Common myeloid progenitor, CD34-positive (primary cell): ENCODE data around the gene PARP14.
A peak's percentile ranks its signal among the peaks of the same experiment; 100 is the strongest.

Experiments
- CTCF ChIA-PET: fragments of 350-600 bp; sonication (Branson Sonifier 250); formaldehyde crosslinking; loops from one replicate; lab custom pipeline; 2021; ENCODE audit warnings: antibody characterized with exemption; lab: Charles Lee
- POLR2A ChIA-PET: fragments of 350-600 bp; sonication (Branson Sonifier 250); formaldehyde crosslinking; loops from one replicate; lab custom pipeline; 2021; ENCODE audit warnings: antibody characterized with exemption; lab: Charles Lee
- DNase-seq, 3 donors: peaks; one replicate each; pipeline versions ENCODE4 v3.0.0 to v3.0.0-alpha.2; 2013
- H3K27ac ChIP-seq, 2 experiments: 1 replicate in 1 of 2; 2 replicates in 1 of 2; pipeline ENCODE4 v1.7.0; 2013; ENCODE audit warnings: inconsistent platforms in 2 of 2, low read length in 2 of 2, mild to moderate bottlenecking in 2 of 2, low read depth in 1 of 2, moderate library complexity in 1 of 2; ENCODE audit not compliant: severe bottlenecking in 2 of 2, insufficient read depth in 1 of 2, poor library complexity in 1 of 2
- H3K27me3 ChIP-seq, 5 experiments: replicated peaks in 2 of 5; 1 replicate in 3 of 5; 2 replicates in 2 of 5; pipeline versions ENCODE4 v1.6.1 to v1.7.0; 2013; ENCODE audit warnings: low read length in 4 of 5, mild to moderate bottlenecking in 2 of 5, moderate library complexity in 2 of 5, inconsistent platforms in 1 of 5; ENCODE audit not compliant: insufficient read depth in 5 of 5, control insufficient read depth in 4 of 5
- H3K36me3 ChIP-seq, 4 experiments: 1 replicate in 2 of 4; 2 replicates in 2 of 4; pipeline versions ENCODE4 v1.6.1 to v1.7.0; 2013; ENCODE audit warnings: low read length in 3 of 4, control low read depth in 1 of 4, mild to moderate bottlenecking in 1 of 4; ENCODE audit not compliant: control insufficient read depth in 4 of 4, insufficient read depth in 4 of 4
- H3K4me1 ChIP-seq, 4 experiments: 1 replicate in 3 of 4; 2 replicates in 1 of 4; pipeline versions ENCODE4 v1.6.1 to v1.7.1; 2013; ENCODE audit warnings: low read length in 3 of 4, mild to moderate bottlenecking in 3 of 4, control low read depth in 1 of 4, inconsistent platforms in 1 of 4, moderate library complexity in 1 of 4; ENCODE audit not compliant: control insufficient read depth in 4 of 4, insufficient read depth in 4 of 4; ENCODE audit errors: control extremely low read depth in 1 of 4
- H3K4me3 ChIP-seq, 7 experiments: 1 replicate in 4 of 7; 2 replicates in 3 of 7; pipeline versions ENCODE4 v1.5.1 to v1.7.0; 2013; ENCODE audit warnings: mild to moderate bottlenecking in 7 of 7, low read length in 6 of 7, moderate library complexity in 6 of 7, inconsistent platforms in 2 of 7, low read depth in 2 of 7, control low read depth in 1 of 7; ENCODE audit not compliant: insufficient read depth in 4 of 7, control insufficient read depth in 1 of 7; ENCODE audit errors: extremely low read depth in 1 of 7
- H3K9me3 ChIP-seq, 5 experiments: 1 replicate in 4 of 5; 2 replicates in 1 of 5; pipeline versions ENCODE4 v1.6.1 to v1.7.1; 2013; ENCODE audit warnings: low read length in 4 of 5, mild to moderate bottlenecking in 2 of 5, inconsistent platforms in 1 of 5, low read depth in 1 of 5, moderate library complexity in 1 of 5; ENCODE audit not compliant: control insufficient read depth in 4 of 5, insufficient read depth in 2 of 5; ENCODE audit errors: control extremely low read depth in 1 of 5
- WGBS: methylation state at CpG from one replicate; pipeline ENCODE4 v1.1.5; 2013; ENCODE audit not compliant: insufficient coverage; 5-methylcytosine and 5-hydroxymethylcytosine counted together

Gene PARP14

GRCh38 chr3:122714273-122714672 lies 33.6 kb downstream of the PARP14 start:
- POLR2A ChIA-PET: no interaction called here
- no peaks in the 10 kb centered on the region for H3K27me3 ChIP-seq
- H3K36me3 ChIP-seq: peaks cover 27 to 88% (median 51%) of the 10 kb centered on the region in 4 experiments
- DNase-seq: no peak
- WGBS: 80% methylated on average over 1 of the region's 3 CpGs
- no peak overlapping the region for H3K27ac ChIP-seq
- CTCF ChIA-PET: interaction anchor here (0.7 kb wide), 1 partner anchor 85 kb away, joined by 6 read pairs; no protein-coding TSS in a partner anchor
- H3K4me3 ChIP-seq: no peak overlapping the region
- peaks cover 0 to 3% (median 0%) of the 10 kb centered on the region in 5 experiments for H3K9me3 ChIP-seq
- no peaks in the 10 kb centered on the region for H3K4me1 ChIP-seq

- no peaks in the 10 kb centered on the region for H3K27me3 ChIP-seq
- ChIA-PET POLR2A (no interaction called here), CTCF (interaction anchor here (0.8 to 1.1 kb wide), 2 partner anchors 13 to 308 kb away, joined by 3 to 4 read pairs; no protein-coding TSS in a partner anchor)
- WGBS: 98% methylated on average over 3 of the region's 4 CpGs
- no peak overlapping the region for H3K4me3 ChIP-seq
- peaks cover 31 to 87% (median 58%) of the 10 kb centered on the region in 4 experiments for H3K36me3 ChIP-seq
- DNase-seq: no peak
- peaks cover 0 to 7% (median 5%) of the 10 kb centered on the region in 4 experiments for H3K4me1 ChIP-seq
- no peak overlapping the region for H3K27ac ChIP-seq
- H3K9me3 ChIP-seq: no peaks in the 10 kb centered on the region
Observed at GRCh38 chr3:122716667-122717066, 36.0 kb downstream of the PARP14 start.

GRCh38 chr3:122719273-122719921 lies 38.8 kb downstream of the PARP14 start:
- Histone ChIP-seq H3K9me3 (peaks cover 0 to 2% (median 0%) of the 10 kb centered on the region in 5 experiments), H3K4me1 (peaks cover 0 to 7% (median 7%) of the 10 kb centered on the region in 4 experiments), H3K27me3 (no peaks in the 10 kb centered on the region), H3K4me3 (no peak overlapping the region), H3K36me3 (peaks cover 20 to 80% (median 52%) of the 10 kb centered on the region in 4 experiments), H3K27ac (no peak overlapping the region)
- no peak for DNase-seq
- POLR2A ChIA-PET: no interaction called here
- 100% methylated on average over 1 of the region's 3 CpGs for WGBS
- CTCF ChIA-PET: no interaction called here

- DNase-seq: no peak
- H3K4me3 ChIP-seq: no peak overlapping the region
- POLR2A ChIA-PET: no interaction called here
- H3K36me3 ChIP-seq: peaks cover 7 to 39% (median 23%) of the 10 kb centered on the region in 4 experiments
- peaks cover 0 to 2% (median 0%) of the 10 kb centered on the region in 5 experiments for H3K9me3 ChIP-seq
- peaks cover 0 to 7% (median 7%) of the 10 kb centered on the region in 4 experiments for H3K4me1 ChIP-seq
- CTCF ChIA-PET: no interaction called here
- 99% methylated on average over 12 of the region's 20 CpGs for WGBS
- no peaks in the 10 kb centered on the region for H3K27me3 ChIP-seq
- no peak overlapping the region for H3K27ac ChIP-seq
Observed at GRCh38 chr3:122725106-122725505, 44.5 kb downstream of the PARP14 start.

- DNase-seq: peak in 1 of 3 donors; percentile 12
Observed at GRCh38 chr3:122727294-122727693, 46.7 kb downstream of the PARP14 start.

GRCh38 chr3:122727766-122728165 lies 47.1 kb downstream of the PARP14 start:
- H3K4me3 ChIP-seq: no peak overlapping the region
- no peak overlapping the region for H3K27ac ChIP-seq
- ChIA-PET POLR2A (no interaction called here), CTCF (no interaction called here)
- H3K4me1 ChIP-seq: no peaks in the 10 kb centered on the region
- peaks cover 0 to 2% (median 0%) of the 10 kb centered on the region in 5 experiments for H3K9me3 ChIP-seq
- peaks cover 5 to 33% (median 17%) of the 10 kb centered on the region in 4 experiments for H3K36me3 ChIP-seq
- no peaks in the 10 kb centered on the region for H3K27me3 ChIP-seq
- 95% methylated on average over 8 of the region's 9 CpGs for WGBS
- DNase-seq: no peak

More at GRCh38 chr3:122727294-122727693, 46.7 kb downstream of the PARP14 start:
- 100% methylated on average over 2 of the region's 3 CpGs for WGBS
- ChIA-PET POLR2A (no interaction called here), CTCF (no interaction called here)
- no peak overlapping the region for H3K4me3 ChIP-seq
- peaks cover 7 to 33% (median 17%) of the 10 kb centered on the region in 4 experiments for H3K36me3 ChIP-seq
- H3K27me3 ChIP-seq: no peaks in the 10 kb centered on the region
- H3K9me3 ChIP-seq: peaks cover 0 to 2% (median 0%) of the 10 kb centered on the region in 5 experiments
- no peaks in the 10 kb centered on the region for H3K4me1 ChIP-seq
- H3K27ac ChIP-seq: no peak overlapping the region

GRCh38 chr3:122728186-122728585 lies 47.5 kb downstream of the PARP14 start:
- Histone ChIP-seq H3K4me1 (no peaks in the 10 kb centered on the region), H3K4me3 (no peak overlapping the region), H3K27me3 (no peaks in the 10 kb centered on the region), H3K27ac (no peak overlapping the region), H3K9me3 (peaks cover 0 to 4% (median 0%) of the 10 kb centered on the region in 5 experiments), H3K36me3 (peaks cover 5 to 33% (median 17%) of the 10 kb centered on the region in 4 experiments)
- no peak for DNase-seq
- 100% methylated on average over 1 of the region's 3 CpGs for WGBS
- CTCF ChIA-PET: no interaction called here
- POLR2A ChIA-PET: no interaction called here
